Hematopoietic multipotent progenitor cell (in vitro differentiated cells): ENCODE results near the gene GAB3. TPM values are rescaled to one million over a fixed set of nuclear protein-coding genes. Genes with fewer than 3 reads are reported as not detected.
A peak's percentile ranks its signal among the peaks of the same experiment; 100 is the strongest.

Source experiments
- DNase-seq, 3 donors: peaks; one replicate each; pipeline ENCODE4 v3.0.0-alpha.2; 2011 to 2015; ENCODE audit warnings: low read depth in 2 of 3, low spot score in 2 of 3
- total RNA-seq: library from RNA; depleted of rRNA; stranded (reverse); fragments of >200 nt; gene quantifications from one replicate; pipeline ENCODE4 v1.2.3, GENCODE V29; 2012

Gene GAB3
- total RNA-seq, 1 donor, result 49.5 TPM

- DNase-seq, result peak in 1 of 3 donors; percentile 46
Measured at GRCh38 chrX:154751669-154752271, 893 bp upstream of the GAB3 start.

- peak in 1 of 3 donors; percentile 64 for DNase-seq
Measured at GRCh38 chrX:154751203-154751668, 359 bp upstream of the GAB3 start.

GRCh38 chrX:154749856-154750255 is 1.0 kb downstream of the GAB3 start:
- no peak for DNase-seq

GRCh38 chrX:154748712-154749339 is 2.1 kb downstream of the GAB3 start:
- DNase-seq, result peak in 2 of 3 donors; percentile 50 to 79

- no peak for DNase-seq
Measured at GRCh38 chrX:154742613-154743012, 8.3 kb downstream of the GAB3 start.

- no peak for DNase-seq
Measured at GRCh38 chrX:154739952-154740465, 10.9 kb downstream of the GAB3 start.

GRCh38 chrX:154738011-154738738 is 12.7 kb downstream of the GAB3 start:
- DNase-seq, result peak in 1 of 3 donors; percentile 52

- no peak for DNase-seq
Measured at GRCh38 chrX:154737136-154737535, 13.7 kb downstream of the GAB3 start.

GRCh38 chrX:154735695-154736393 is 15.0 kb downstream of the GAB3 start:
- DNase-seq, result no peak

- DNase-seq, result peak in 1 of 3 donors; percentile 58
Measured at GRCh38 chrX:154734061-154734781, 16.7 kb downstream of the GAB3 start.

- DNase-seq, result no peak
Measured at GRCh38 chrX:154733066-154733425, 17.8 kb downstream of the GAB3 start.

GRCh38 chrX:154732421-154733065 is 18.3 kb downstream of the GAB3 start:
- peak in 1 of 3 donors; percentile 27 for DNase-seq

GRCh38 chrX:154731881-154732280 is 19.0 kb downstream of the GAB3 start:
- DNase-seq, result no peak

GRCh38 chrX:154731184-154731583 is 19.7 kb downstream of the GAB3 start:
- DNase-seq, result no peak

GRCh38 chrX:154730253-154730891 is 20.5 kb downstream of the GAB3 start:
- no peak for DNase-seq

GRCh38 chrX:154729439-154729838 is 21.4 kb downstream of the GAB3 start:
- DNase-seq, result no peak

- no peak for DNase-seq
Measured at GRCh38 chrX:154728431-154729190, 22.3 kb downstream of the GAB3 start.

- no peak for DNase-seq
Measured at GRCh38 chrX:154727871-154728270, 23.0 kb downstream of the GAB3 start.

- DNase-seq, result no peak
Measured at GRCh38 chrX:154727418-154727817, 23.5 kb downstream of the GAB3 start.
